ENCODE measurements around the gene UHRF1. TPM values are rescaled to one million over a fixed set of nuclear protein-coding genes. Genes with fewer than 3 reads are reported as not detected.

The UHRF1 gene
- total RNA-seq, 1 donor from 2014 or later: 1.3 TPM

GRCh38 chr19:4980067-4980466 lies 70.8 kb downstream of the UHRF1 start:
- DNase-seq (no peak), ATAC-seq (ENCODE audit: poor library complexity) (no peak)
- intact Hi-C loops (cut with DNase I): no loop called here

- DNase-seq (no peak), ATAC-seq (ENCODE audit: poor library complexity) (no peak)
- intact Hi-C loops (cut with DNase I): no loop called here
Observed at GRCh38 chr19:4980838-4981680, 71.8 kb downstream of the UHRF1 start.

- intact Hi-C loops (cut with DNase I): no loop called here
- ATAC-seq (ENCODE audit: poor library complexity): no peak
- no peak for DNase-seq
Observed at GRCh38 chr19:4981681-4981958, 72.3 kb downstream of the UHRF1 start.

GRCh38 chr19:4983346-4984105 lies 74.2 kb downstream of the UHRF1 start:
- DNase-seq (no peak), ATAC-seq (ENCODE audit: poor library complexity) (no peak)
- intact Hi-C loops (cut with DNase I): no loop called here

- intact Hi-C loops (cut with DNase I): no loop called here
- DNase-seq (no peak), ATAC-seq (ENCODE audit: poor library complexity) (peak; percentile 19)
Observed at GRCh38 chr19:4984106-4984380, 74.7 kb downstream of the UHRF1 start.

GRCh38 chr19:4984438-4984990 lies 75.2 kb downstream of the UHRF1 start:
- DNase-seq: no peak
- no peak for ATAC-seq (ENCODE audit: poor library complexity)
- intact Hi-C loops (cut with DNase I): no loop called here

GRCh38 chr19:4985551-4985991 lies 76.3 kb downstream of the UHRF1 start:
- ATAC-seq (ENCODE audit: poor library complexity) (no peak), DNase-seq (no peak)
- intact Hi-C loops (cut with DNase I): no loop called here

- DNase-seq (no peak), ATAC-seq (ENCODE audit: poor library complexity) (no peak)
- intact Hi-C loops (cut with DNase I): no loop called here
Observed at GRCh38 chr19:4986056-4986455, 76.8 kb downstream of the UHRF1 start.

- intact Hi-C loops (cut with DNase I): no loop called here
- no peak for ATAC-seq (ENCODE audit: poor library complexity)
- DNase-seq: no peak
Observed at GRCh38 chr19:4986471-4986891, 77.2 kb downstream of the UHRF1 start.

- DNase-seq (no peak), ATAC-seq (ENCODE audit: poor library complexity) (peak; percentile 34)
- intact Hi-C loops (cut with DNase I): no loop called here
Observed at GRCh38 chr19:4987256-4987655, 78.0 kb downstream of the UHRF1 start.

- no peak for DNase-seq
Observed at GRCh38 chr19:4987692-4988370, 78.5 kb downstream of the UHRF1 start.

GRCh38 chr19:4988770-4989251 lies 79.5 kb downstream of the UHRF1 start:
- intact Hi-C loops (cut with DNase I): no loop called here
- ATAC-seq (ENCODE audit: poor library complexity) (peak; percentile 51), DNase-seq (no peak)

More at GRCh38 chr19:4987692-4988370, 78.5 kb downstream of the UHRF1 start:
- no peak for ATAC-seq (ENCODE audit: poor library complexity)
- intact Hi-C loops (cut with DNase I): no loop called here

- no peak for DNase-seq
- intact Hi-C loops (cut with DNase I): no loop called here
Observed at GRCh38 chr19:4990306-4990705, 81.0 kb downstream of the UHRF1 start.

GRCh38 chr19:4991538-4991937 lies 82.2 kb downstream of the UHRF1 start:
- DNase-seq: no peak
- intact Hi-C loops (cut with DNase I): no loop called here
- no peak for ATAC-seq (ENCODE audit: poor library complexity)

More at GRCh38 chr19:4990306-4990705, 81.0 kb downstream of the UHRF1 start:
- no peak for ATAC-seq (ENCODE audit: poor library complexity)

GRCh38 chr19:4991996-4992698 lies 82.8 kb downstream of the UHRF1 start:
- DNase-seq (no peak), ATAC-seq (ENCODE audit: poor library complexity) (no peak)
- intact Hi-C loops (cut with DNase I): no loop called here

GRCh38 chr19:4993683-4994082 lies 84.4 kb downstream of the UHRF1 start:
- no peak for DNase-seq
- intact Hi-C loops (cut with DNase I): no loop called here
- ATAC-seq (ENCODE audit: poor library complexity): no peak

GRCh38 chr19:4996701-4997100 lies 87.4 kb downstream of the UHRF1 start:
- no peak for DNase-seq
- intact Hi-C loops (cut with DNase I): no loop called here
- ATAC-seq (ENCODE audit: poor library complexity): no peak

GRCh38 chr19:4997297-4997696 lies 88.0 kb downstream of the UHRF1 start:
- no peak for ATAC-seq (ENCODE audit: poor library complexity)
- peak; percentile 36 for DNase-seq
- intact Hi-C loops (cut with DNase I): no loop called here

GRCh38 chr19:5000120-5000611 lies 90.9 kb downstream of the UHRF1 start:
- no peak for ATAC-seq (ENCODE audit: poor library complexity)
- DNase-seq: no peak
- intact Hi-C loops (cut with DNase I): no loop called here

Measured in Right ventricle myocardium superior (tissue), 1 donor.